GM21576 (cell line): ENCODE results near the gene TMEM163.

Source experiments
- ATAC-seq: cut with Tn5 transposase; IDR thresholded peaks from one replicate; pipeline ENCODE4 v1.9.1; 2021; ENCODE audit warnings: mild to moderate bottlenecking, moderate library complexity; ENCODE audit not compliant: unreplicated experiment

Gene TMEM163

DNA sequence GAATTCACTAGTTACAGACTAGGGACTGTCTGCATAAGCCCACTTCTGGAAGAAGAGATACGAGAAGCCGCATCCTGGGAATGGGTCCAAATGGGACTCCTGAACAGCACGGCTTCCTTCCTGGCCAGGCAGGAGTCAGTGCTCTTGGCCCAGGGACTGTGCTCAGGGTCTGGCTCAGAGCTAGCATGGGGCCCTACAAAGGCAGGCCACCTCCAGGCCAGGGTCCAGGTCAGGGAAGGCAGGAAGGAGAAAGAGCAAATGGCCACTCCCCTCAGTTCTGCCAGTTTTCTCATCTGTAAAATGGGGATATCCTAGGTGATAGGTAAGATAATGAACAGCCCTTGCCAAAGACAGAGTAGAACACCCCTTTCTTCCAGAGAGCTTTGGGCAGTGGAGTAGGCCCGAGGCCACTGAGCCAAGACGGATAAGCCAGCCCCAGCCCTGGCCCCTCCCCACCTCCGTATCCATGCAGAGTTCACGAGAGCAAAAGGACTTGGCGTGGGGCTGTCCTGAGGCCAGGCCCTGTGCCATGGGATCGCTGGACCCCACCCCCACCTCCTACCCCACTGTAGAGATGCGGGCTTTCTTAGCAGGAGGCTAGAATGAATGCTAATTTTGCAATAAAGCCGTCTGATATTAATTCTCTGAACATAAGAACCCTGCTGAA, 274.9 kb downstream of the TMEM163 start:
- no peak for ATAC-seq

- no peak for ATAC-seq
Measured at GRCh38 chr2:134441153-134441863, 277.5 kb downstream of the TMEM163 start.

- ATAC-seq = no peak
Measured at GRCh38 chr2:134440336-134440909, 278.4 kb downstream of the TMEM163 start.

GRCh38 chr2:134438371-134438770, 280.4 kb downstream of the TMEM163 start:
- no peak for ATAC-seq

- ATAC-seq = no peak
Measured at GRCh38 chr2:134436706-134437105, 282.1 kb downstream of the TMEM163 start.

DNA sequence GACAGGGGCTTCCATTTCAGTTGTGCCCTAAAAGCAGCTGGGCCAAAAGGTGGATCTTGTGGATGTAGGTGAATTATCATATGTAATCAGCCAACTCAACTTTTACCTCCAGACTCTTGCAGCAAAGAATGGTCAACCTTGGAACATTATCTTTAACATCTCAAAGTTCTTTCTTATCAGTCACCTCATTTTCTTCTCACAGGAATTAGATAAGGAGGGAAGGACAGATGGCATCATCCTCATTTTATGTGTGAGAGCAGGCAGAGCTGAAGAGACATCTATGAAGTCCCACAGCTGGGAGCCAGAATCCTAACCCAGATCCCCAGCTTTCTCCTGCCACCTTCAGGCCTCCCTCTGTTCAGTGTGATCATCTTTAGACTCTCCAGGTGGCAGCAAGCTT, 282.9 kb downstream of the TMEM163 start:
- no peak for ATAC-seq

GRCh38 chr2:134435505-134435904, 283.3 kb downstream of the TMEM163 start:
- no peak for ATAC-seq

- no peak for ATAC-seq
Measured at GRCh38 chr2:134433979-134434378, 284.8 kb downstream of the TMEM163 start.

GRCh38 chr2:134433469-134433868, 285.3 kb downstream of the TMEM163 start:
- no peak for ATAC-seq

DNA sequence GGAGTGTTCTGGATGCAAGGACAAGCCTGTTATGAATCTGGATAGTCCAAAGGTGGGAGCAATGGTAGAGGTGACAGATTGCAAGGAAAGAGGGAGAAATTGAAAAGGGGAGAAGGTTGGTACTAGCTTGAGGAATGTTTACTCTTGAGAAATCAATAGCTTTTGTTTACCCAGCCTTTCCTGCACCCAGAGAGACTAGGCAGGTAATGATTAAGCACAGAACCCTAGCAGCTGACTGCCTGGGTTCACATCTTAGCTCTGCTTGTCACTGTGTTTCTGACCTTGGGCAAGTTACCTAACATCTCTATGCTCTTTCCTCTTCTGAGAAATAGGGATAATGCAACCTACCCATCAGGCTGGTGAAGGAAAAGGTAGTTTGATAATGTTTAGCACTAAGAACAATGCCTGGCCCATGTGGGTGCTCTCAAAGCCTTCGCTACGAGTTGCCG, 286.3 kb downstream of the TMEM163 start:
- no peak for ATAC-seq

GRCh38 chr2:134431838-134432434, 286.9 kb downstream of the TMEM163 start:
- ATAC-seq = no peak

DNA sequence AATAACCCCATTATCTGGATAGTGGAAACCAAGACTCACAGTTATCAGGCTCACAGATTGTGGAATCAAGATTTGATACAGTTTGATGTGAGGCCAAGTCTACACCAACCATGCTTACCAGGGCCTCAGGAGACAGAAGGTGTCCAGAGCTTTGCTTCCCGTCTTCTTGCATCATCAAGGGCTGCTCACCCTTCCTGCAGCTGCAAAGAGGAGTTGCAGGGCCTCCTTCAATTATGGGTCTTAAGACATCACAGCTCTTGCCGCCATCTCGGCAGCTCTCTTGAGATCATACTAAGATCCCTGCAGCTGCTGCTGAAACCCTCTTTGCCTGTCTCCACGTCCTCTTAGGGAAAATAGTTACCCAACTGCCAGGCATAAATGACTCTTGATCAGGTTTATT, 288.9 kb downstream of the TMEM163 start:
- ATAC-seq = no peak

GRCh38 chr2:134426721-134427120, 292.1 kb downstream of the TMEM163 start:
- ATAC-seq = no peak

GRCh38 chr2:134425724-134426496, 292.9 kb downstream of the TMEM163 start:
- ATAC-seq = no peak

DNA sequence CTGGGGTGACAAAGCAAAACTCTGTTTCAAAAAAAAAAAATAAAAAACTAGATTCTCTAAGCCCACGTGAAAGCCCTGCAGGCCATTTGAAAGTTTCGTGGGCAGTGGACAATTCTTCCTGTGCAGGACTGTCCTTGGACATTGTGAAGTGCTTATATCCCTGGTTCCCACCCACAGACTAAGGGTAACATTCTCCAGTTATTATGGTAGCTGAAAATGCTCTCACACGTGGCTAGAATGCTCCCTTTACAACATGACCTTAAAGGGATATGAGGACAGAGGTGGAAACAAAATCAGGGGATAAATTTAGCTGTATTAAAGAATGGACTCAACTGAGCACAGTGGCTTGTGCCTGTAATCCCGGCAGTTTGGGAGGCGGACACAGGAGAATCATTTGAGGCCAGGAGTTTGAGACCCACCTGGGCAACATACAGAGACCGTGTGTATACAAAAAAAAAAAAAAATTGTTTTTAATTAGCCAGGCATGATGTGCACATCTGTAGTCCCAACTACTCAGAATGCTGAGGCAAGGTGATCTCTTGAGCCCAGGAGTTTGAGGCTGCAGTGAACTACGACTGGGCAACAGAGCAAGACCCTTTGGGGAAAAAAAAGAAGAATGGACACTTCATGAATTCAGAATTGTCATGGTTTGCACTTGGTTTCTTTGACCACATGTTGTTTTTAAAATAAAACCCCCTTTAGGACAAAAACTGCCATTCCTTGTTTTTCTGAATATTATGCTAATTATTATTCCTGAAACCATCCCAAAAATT, 297.1 kb downstream of the TMEM163 start:
- ATAC-seq = no peak

- ATAC-seq = no peak
Measured at GRCh38 chr2:134420920-134421319, 297.9 kb downstream of the TMEM163 start.

- ATAC-seq = no peak
Measured at GRCh38 chr2:134420259-134420658, 298.5 kb downstream of the TMEM163 start.

GRCh38 chr2:134417968-134418582, 300.7 kb downstream of the TMEM163 start:
- ATAC-seq = no peak

DNA sequence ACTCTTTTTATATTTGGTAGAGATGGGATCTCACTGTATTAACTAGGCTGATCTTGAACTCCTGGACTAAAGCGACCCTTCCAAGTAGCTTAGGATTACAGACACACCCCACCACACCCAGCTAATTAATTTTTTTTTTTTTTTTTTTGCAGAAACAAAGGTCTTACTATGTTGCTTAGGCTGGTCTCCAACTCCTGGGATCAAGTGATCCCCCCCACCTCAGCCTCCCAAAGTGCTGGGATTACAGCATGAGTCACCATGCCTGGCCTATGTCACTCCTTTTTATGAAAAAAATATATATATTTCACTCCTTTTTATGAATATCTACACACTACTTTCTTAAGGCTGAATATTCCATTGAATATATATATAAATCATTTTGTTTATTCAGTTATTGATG, 302.2 kb downstream of the TMEM163 start:
- ATAC-seq = no peak

DNA sequence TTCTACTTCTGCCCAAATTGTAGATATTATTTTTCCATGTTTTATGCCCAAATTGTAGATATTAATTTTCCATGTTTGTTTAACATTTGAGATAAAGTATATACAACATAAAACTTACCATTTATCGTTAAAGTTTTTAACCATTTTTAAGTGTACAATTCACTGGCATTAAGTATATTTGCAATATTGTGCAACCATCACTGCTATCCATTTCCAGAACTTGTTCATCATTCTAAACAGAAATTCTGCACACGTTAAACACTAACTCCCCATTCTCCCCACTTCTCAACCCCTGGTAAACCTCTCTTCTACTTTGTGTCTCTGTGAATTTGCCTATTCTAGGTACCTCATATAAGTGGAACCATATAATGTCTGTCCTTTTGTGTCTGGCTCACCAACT, 302.8 kb downstream of the TMEM163 start:
- no peak for ATAC-seq
